ENCODE data around the gene ADRM1. TPM values are rescaled to one million over a fixed set of nuclear protein-coding genes. Genes with fewer than 3 reads are reported as not detected.
A peak's percentile ranks its signal among the peaks of the same experiment; 100 is the strongest.

Gene ADRM1
- total RNA-seq, 1 experiment from 2014 or later, result 263 TPM

DNA sequence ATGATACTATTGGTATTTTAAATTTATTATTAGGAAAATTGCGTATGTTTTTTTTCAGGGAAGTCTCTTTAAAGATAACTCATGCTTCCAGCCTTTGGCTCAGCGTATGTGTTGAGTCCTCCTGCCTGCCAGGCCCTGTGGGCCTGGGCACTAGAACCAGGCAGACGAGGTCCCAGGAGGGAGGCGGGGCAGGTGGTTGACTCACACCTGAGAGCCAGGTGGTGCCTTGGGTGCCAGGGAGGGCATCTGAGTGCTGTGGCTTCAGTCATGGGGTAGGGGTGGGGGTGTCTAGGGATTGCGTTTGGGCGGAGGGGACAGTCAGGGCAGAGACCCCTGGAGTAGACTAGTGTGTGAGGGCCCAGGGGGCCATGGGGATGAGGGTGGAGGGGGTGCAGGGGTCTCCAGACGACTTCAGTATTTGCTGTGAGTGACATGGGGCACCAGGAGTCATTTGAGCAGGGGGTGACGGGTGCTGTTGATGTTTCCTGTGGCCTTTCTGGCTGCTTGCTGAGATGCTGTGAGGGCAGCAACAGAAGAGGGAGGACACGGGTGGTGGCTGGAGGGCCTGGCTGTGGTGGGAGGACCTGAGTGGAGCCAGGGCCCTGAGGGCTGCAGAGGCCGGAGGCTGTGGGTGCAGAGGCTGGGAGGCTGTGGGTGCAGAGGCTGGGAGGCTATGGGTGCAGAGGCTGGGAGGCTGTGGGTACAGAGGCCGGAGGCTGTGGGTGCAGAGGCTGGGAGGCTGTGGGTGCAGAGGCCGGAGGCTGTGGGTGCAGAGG lies 14.8 kb upstream of the ADRM1 start:
- no TSS peak for BruUV-seq (replicated peaks)

DNA sequence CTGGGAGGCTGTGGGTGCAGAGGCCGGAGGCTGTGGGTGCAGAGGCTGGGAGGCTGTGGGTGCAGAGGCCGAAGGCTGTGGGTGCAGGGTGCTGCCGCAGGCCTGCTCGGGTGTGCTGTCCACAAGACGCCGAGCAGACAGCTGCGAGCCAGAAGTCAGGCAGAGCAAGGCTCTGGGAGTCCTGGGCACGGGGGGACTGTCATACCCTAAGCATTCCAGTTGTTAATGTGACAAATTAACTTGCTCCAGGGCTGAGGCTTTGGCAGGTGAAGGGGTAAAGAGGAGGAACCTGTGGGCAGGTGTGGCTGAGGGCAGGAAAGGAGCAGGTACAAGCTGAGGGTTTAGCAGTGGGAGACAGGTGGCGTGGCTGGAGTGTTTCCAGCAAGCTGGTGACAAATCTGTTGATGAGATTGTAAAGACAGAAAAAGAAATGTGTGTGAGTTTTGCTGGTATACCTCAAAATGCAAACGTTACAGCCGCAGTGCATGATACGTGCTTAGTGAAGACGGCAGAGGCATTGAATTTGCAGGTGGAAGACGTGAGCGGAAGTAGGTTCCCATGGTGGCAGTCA lies 14.2 kb upstream of the ADRM1 start:
- Mint-ChIP-seq H3K27me3 (ENCODE audit: insufficient read depth, unreplicated experiment) (no peaks in the 10 kb centered on the region), H3K36me3 (ENCODE audit: insufficient read depth, unreplicated experiment) (peaks cover 77% of the 10 kb centered on the region), H3K9me3 (ENCODE audit: unreplicated experiment) (no peaks in the 10 kb centered on the region), H3K27ac (ENCODE audit: unreplicated experiment) (no peak overlapping the region), H3K4me1 (ENCODE audit: low read depth, unreplicated experiment) (no peaks in the 10 kb centered on the region), H3K4me3 (ENCODE audit: unreplicated experiment) (no peak overlapping the region)
- intact Hi-C loops (cut with micrococcal nuclease; ENCODE audit: unreplicated experiment), result no loop called here
- Histone ChIP-seq H3K36me3 (ENCODE audit: control insufficient read depth, insufficient read depth, low read length) (peaks cover 11% of the 10 kb centered on the region), H3K27me3 (replicated peaks; ENCODE audit: control insufficient read depth, insufficient read depth, low read length) (no peaks in the 10 kb centered on the region), H3K4me1 (no peaks in the 10 kb centered on the region), H3K4me3 (ENCODE audit: low read depth, low read length) (no peak overlapping the region), H3K9me3 (no peaks in the 10 kb centered on the region)
- no peak for DNase-seq
- BruUV-seq (replicated peaks), result no TSS peak
- ChIA-PET POLR2A (no interaction called here), CTCF (no interaction called here)
- TF ChIP-seq, protein P1, sequence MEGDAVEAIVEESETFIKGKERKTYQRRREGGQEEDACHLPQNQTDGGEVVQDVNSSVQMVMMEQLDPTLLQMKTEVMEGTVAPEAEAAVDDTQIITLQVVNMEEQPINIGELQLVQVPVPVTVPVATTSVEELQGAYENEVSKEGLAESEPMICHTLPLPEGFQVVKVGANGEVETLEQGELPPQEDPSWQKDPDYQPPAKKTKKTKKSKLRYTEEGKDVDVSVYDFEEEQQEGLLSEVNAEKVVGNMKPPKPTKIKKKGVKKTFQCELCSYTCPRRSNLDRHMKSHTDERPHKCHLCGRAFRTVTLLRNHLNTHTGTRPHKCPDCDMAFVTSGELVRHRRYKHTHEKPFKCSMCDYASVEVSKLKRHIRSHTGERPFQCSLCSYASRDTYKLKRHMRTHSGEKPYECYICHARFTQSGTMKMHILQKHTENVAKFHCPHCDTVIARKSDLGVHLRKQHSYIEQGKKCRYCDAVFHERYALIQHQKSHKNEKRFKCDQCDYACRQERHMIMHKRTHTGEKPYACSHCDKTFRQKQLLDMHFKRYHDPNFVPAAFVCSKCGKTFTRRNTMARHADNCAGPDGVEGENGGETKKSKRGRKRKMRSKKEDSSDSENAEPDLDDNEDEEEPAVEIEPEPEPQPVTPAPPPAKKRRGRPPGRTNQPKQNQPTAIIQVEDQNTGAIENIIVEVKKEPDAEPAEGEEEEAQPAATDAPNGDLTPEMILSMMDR (IDR thresholded peaks at IDR 0.05; ENCODE audit: insufficient read depth in 1 of 2, low read depth in 1 of 2, low read length in 1 of 2, severe bottlenecking in 1 of 2, unreplicated experiment in 1 of 2), result no peak

More for the DNA sequence above, 14.8 kb upstream of the ADRM1 start:
- Histone ChIP-seq H3K36me3 (ENCODE audit: control insufficient read depth, insufficient read depth, low read length) (peaks cover 16% of the 10 kb centered on the region), H3K4me3 (ENCODE audit: low read depth, low read length) (no peak overlapping the region), H3K4me1 (no peaks in the 10 kb centered on the region), H3K9me3 (no peaks in the 10 kb centered on the region), H3K27me3 (replicated peaks; ENCODE audit: control insufficient read depth, insufficient read depth, low read length) (no peaks in the 10 kb centered on the region)
- Mint-ChIP-seq H3K4me1 (ENCODE audit: low read depth, unreplicated experiment) (no peaks in the 10 kb centered on the region), H3K27me3 (ENCODE audit: insufficient read depth, unreplicated experiment) (no peaks in the 10 kb centered on the region), H3K36me3 (ENCODE audit: insufficient read depth, unreplicated experiment) (peaks cover 77% of the 10 kb centered on the region), H3K27ac (ENCODE audit: unreplicated experiment) (peak overlapping the region; percentile 58), H3K4me3 (ENCODE audit: unreplicated experiment) (no peak overlapping the region), H3K9me3 (ENCODE audit: unreplicated experiment) (no peaks in the 10 kb centered on the region)
- TF ChIP-seq, protein P1 (IDR thresholded peaks at IDR 0.05; ENCODE audit: insufficient read depth in 1 of 2, low read depth in 1 of 2, low read length in 1 of 2, severe bottlenecking in 1 of 2, unreplicated experiment in 1 of 2), result no peak
- intact Hi-C loops (cut with micrococcal nuclease; ENCODE audit: unreplicated experiment), result no loop called here
- POLR2A ChIA-PET, result no interaction called here
- DNase-seq, result no peak
- CTCF ChIA-PET, result no interaction called here

DNA sequence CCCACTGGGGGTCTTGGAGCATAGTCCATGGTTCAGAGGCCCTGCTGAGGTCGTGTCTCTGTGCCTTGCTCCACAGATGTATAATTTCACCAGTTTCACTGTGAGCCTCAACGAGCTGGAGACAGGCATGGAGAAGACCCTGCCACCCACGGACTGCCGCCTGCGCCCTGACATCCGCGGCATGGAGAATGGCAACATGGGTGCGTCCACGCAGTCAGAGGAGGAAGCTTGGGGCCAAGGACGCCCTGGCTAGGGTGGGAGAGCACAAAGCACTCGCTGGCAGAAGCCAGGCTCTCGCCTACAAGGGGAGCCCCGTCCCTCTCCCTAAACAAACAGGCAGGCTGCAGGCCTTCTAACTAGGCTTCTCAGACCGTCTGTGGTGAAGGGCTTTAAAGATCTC lies 13.7 kb upstream of the ADRM1 start:
- Mint-ChIP-seq H3K27me3 (ENCODE audit: insufficient read depth, unreplicated experiment) (no peaks in the 10 kb centered on the region), H3K27ac (ENCODE audit: unreplicated experiment) (no peak overlapping the region), H3K9me3 (ENCODE audit: unreplicated experiment) (no peaks in the 10 kb centered on the region), H3K36me3 (ENCODE audit: insufficient read depth, unreplicated experiment) (peaks cover 77% of the 10 kb centered on the region), H3K4me3 (ENCODE audit: unreplicated experiment) (no peak overlapping the region), H3K4me1 (ENCODE audit: low read depth, unreplicated experiment) (no peaks in the 10 kb centered on the region)
- no peaks in the 10 kb centered on the region for H3K4me1 ChIP-seq
- TF ChIP-seq, protein P1 (IDR thresholded peaks at IDR 0.05; ENCODE audit: insufficient read depth in 1 of 2, low read depth in 1 of 2, low read length in 1 of 2, severe bottlenecking in 1 of 2, unreplicated experiment in 1 of 2), result no peak
- intact Hi-C loops (cut with micrococcal nuclease; ENCODE audit: unreplicated experiment), result no loop called here
- no peaks in the 10 kb centered on the region for H3K9me3 ChIP-seq
- ChIA-PET CTCF (no interaction called here), POLR2A (no interaction called here)
- H3K36me3 ChIP-seq (ENCODE audit: control insufficient read depth, insufficient read depth, low read length), result peaks cover 11% of the 10 kb centered on the region
- H3K4me3 ChIP-seq (ENCODE audit: low read depth, low read length), result no peak overlapping the region
- H3K27me3 ChIP-seq (replicated peaks; ENCODE audit: control insufficient read depth, insufficient read depth, low read length), result no peaks in the 10 kb centered on the region
- DNase-seq, result no peak
- BruUV-seq (replicated peaks), result no TSS peak
